ENCODE data around the gene LZTS2. TPM values are rescaled to one million over a fixed set of nuclear protein-coding genes. Genes with fewer than 3 reads are reported as not detected.

The LZTS2 gene
- total RNA-seq, 3 donors from 2014 or later: 9.3 to 10.2 (median 9.8) TPM

DNA sequence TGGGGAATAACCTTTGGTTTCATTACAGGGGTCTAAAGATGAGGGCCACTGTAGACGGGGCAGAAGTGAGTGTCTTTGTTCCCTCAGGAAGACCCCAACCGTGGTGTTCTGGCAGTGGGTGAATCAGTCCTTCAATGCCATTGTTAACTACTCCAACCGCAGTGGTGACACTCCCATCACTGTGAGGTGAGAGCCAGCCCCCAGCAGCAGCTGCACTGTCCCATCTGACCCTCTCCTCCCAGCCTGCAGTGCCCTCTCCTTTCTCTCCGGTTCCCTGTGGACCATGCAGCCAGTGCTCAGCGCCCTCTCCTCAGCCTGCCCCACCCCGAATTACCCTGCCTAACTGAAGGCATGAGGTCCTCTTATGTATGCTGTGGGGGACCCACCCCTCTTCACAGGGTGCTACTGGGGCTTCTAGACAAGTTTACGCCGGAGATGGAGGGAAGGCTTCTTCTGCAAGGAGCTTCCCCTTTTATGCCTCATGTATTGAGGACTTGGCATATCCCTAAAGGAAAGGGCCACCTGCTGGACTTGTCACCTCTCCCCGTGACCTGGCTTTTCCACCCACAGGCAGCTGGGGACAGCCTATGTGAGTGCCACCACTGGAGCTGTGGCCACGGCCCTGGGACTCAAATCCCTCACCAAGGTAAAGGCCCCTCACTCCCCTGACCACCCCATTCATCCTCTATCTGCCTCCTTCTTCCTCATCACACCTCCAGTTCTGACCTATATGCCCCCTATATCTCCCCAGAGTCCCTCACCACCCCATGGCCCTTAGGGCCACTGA lies 36.5 kb downstream of the LZTS2 start:
- Mint-ChIP-seq H3K4me1 (ENCODE audit: low read depth) (peaks cover 19% of the 10 kb centered on the region), H3K27me3 (ENCODE audit: low read depth) (no peaks in the 10 kb centered on the region), H3K4me3 (no peak overlapping the region), H3K36me3 (ENCODE audit: insufficient read depth) (peaks cover 19% of the 10 kb centered on the region), H3K9me3 (no peaks in the 10 kb centered on the region)
- ATAC-seq (no peak), DNase-seq (no peak)

GRCh38 chr10:101036726-101037125 lies 37.1 kb downstream of the LZTS2 start:
- no peak for ATAC-seq
- no peaks in the 10 kb centered on the region for H3K9me3 Mint-ChIP-seq
- no peak for DNase-seq
- H3K27me3 Mint-ChIP-seq (ENCODE audit: low read depth): no peaks in the 10 kb centered on the region
- H3K36me3 Mint-ChIP-seq (ENCODE audit: insufficient read depth): peaks cover 19% of the 10 kb centered on the region
- no peak overlapping the region for H3K4me3 Mint-ChIP-seq
- peaks cover 17% of the 10 kb centered on the region for H3K4me1 Mint-ChIP-seq (ENCODE audit: low read depth)

- Mint-ChIP-seq H3K27me3 (ENCODE audit: low read depth) (no peaks in the 10 kb centered on the region), H3K4me1 (ENCODE audit: low read depth) (peaks cover 21% of the 10 kb centered on the region), H3K4me3 (no peak overlapping the region), H3K9me3 (no peaks in the 10 kb centered on the region), H3K36me3 (ENCODE audit: insufficient read depth) (peaks cover 19% of the 10 kb centered on the region)
- no peak for ATAC-seq
- no peak for DNase-seq
Measured at GRCh38 chr10:101038484-101038883, 38.9 kb downstream of the LZTS2 start.

- ATAC-seq (no peak), DNase-seq (no peak)
- H3K36me3 Mint-ChIP-seq (ENCODE audit: insufficient read depth): peaks cover 19% of the 10 kb centered on the region
- no peak overlapping the region for H3K4me3 Mint-ChIP-seq
- H3K9me3 Mint-ChIP-seq: no peaks in the 10 kb centered on the region
- H3K4me1 Mint-ChIP-seq (ENCODE audit: low read depth): peaks cover 22% of the 10 kb centered on the region
- no peaks in the 10 kb centered on the region for H3K27me3 Mint-ChIP-seq (ENCODE audit: low read depth)
Measured at GRCh38 chr10:101040061-101040460, 40.5 kb downstream of the LZTS2 start.

DNA sequence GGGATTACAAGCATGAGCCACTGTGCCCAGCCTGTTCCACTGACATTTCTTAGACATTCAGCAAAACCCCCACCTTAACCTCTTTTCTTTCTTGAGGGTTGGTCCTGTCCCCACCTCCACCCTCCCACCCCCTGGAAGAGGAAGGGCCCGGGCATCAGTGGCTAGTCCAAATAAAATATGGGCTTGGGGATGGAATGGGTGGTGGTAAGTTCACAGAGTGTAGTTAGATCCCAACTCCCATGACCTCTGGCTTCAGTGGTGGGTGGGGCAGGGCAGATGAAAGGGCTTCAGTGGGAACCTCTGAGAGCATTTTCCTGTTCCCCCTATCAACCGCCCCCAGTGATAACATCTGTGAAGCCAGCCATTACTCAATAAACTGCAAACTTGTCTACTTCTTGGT lies 41.2 kb downstream of the LZTS2 start:
- DNase-seq (no peak), ATAC-seq (no peak)
- H3K36me3 Mint-ChIP-seq (ENCODE audit: insufficient read depth): peaks cover 16% of the 10 kb centered on the region
- no peaks in the 10 kb centered on the region for H3K27me3 Mint-ChIP-seq (ENCODE audit: low read depth)
- H3K4me3 Mint-ChIP-seq: no peak overlapping the region
- no peaks in the 10 kb centered on the region for H3K9me3 Mint-ChIP-seq
- H3K4me1 Mint-ChIP-seq (ENCODE audit: low read depth): peaks cover 22% of the 10 kb centered on the region

DNA sequence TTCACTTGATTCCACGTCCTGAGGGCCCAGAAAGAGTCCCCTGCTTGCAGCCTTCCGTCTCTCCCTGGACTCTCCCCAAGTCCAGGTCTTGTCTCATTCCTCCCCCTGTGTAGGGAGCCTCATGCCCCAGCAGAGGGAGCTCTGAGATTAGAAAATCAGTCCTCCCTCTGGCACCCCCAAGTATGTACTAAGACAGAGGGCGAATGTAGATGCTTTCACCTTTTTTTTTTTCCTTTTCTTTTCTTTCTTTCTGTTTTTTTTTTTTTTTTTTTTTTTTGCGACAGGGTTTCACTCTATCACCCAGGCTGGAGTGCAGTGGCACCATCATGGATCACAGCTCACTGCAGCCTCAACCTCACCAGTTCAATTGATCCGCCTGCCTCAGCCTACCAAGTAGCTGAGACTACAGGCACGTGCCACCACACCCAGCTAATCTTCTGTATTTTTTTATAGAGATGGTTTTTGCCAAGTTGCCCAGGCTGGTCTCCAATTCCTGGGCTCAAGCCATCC lies 41.7 kb downstream of the LZTS2 start:
- Mint-ChIP-seq H3K9me3 (no peaks in the 10 kb centered on the region), H3K4me1 (ENCODE audit: low read depth) (peaks cover 22% of the 10 kb centered on the region), H3K27me3 (ENCODE audit: low read depth) (peaks cover 1% of the 10 kb centered on the region), H3K36me3 (ENCODE audit: insufficient read depth) (peaks cover 13% of the 10 kb centered on the region), H3K4me3 (peak overlapping the region; percentile 21)
- DNase-seq (peak; percentile 70), ATAC-seq (peak; percentile 87)

- no peak for DNase-seq
- peaks cover 9% of the 10 kb centered on the region for H3K27me3 Mint-ChIP-seq (ENCODE audit: low read depth)
- no peaks in the 10 kb centered on the region for H3K9me3 Mint-ChIP-seq
- ATAC-seq: no peak
- peaks cover 22% of the 10 kb centered on the region for H3K4me1 Mint-ChIP-seq (ENCODE audit: low read depth)
- H3K4me3 Mint-ChIP-seq: peak overlapping the region; percentile 91
- peaks cover 13% of the 10 kb centered on the region for H3K36me3 Mint-ChIP-seq (ENCODE audit: insufficient read depth)
Measured at GRCh38 chr10:101042118-101042517, 42.5 kb downstream of the LZTS2 start.

DNA sequence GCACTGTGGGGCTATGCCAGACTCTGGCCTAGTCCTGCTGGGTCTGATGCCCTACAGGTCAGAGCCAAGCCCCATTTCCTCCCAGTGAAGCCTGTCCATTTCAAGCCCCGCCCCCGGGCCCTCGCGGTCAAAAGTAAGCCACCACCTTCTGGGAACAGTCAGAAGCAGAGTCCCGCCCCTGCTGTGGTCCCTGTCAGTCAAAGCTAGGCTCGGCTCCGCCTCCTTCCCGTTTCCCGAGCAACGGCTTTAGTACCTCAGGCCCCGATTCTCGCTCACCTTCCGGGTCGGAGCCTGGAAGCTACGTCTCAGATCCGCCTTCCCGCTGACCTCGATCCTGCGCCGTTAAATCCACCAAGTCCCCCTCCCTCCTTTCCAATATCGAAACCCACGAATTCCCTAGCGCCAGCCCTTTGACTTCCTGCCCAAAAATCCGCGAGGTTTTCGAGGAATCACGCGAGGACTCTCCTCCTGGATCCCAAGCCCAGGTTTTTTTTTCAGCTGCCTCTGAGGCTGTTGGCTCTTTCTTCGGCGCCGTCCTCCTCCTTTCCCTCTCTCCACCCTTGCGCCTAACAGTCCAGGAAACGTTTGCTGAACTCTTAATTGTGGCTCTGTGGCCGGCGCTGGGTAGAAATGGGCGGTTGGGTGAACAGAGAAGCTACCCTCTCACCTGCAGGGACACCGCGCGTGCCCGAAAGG lies 43.2 kb downstream of the LZTS2 start:
- Mint-ChIP-seq H3K9me3 (no peaks in the 10 kb centered on the region), H3K36me3 (ENCODE audit: insufficient read depth) (peaks cover 7% of the 10 kb centered on the region), H3K4me1 (ENCODE audit: low read depth) (peaks cover 22% of the 10 kb centered on the region), H3K27me3 (ENCODE audit: low read depth) (peaks cover 16% of the 10 kb centered on the region), H3K4me3 (peak overlapping the region; percentile 91)
- DNase-seq (peak; percentile 77), ATAC-seq (peak; percentile 95 to 96)

- no peak for ATAC-seq
- peaks cover 24% of the 10 kb centered on the region for H3K4me1 Mint-ChIP-seq (ENCODE audit: low read depth)
- H3K36me3 Mint-ChIP-seq (ENCODE audit: insufficient read depth): peaks cover 2% of the 10 kb centered on the region
- H3K4me3 Mint-ChIP-seq: peak overlapping the region; percentile 91
- no peak for DNase-seq
- no peaks in the 10 kb centered on the region for H3K9me3 Mint-ChIP-seq
- peaks cover 20% of the 10 kb centered on the region for H3K27me3 Mint-ChIP-seq (ENCODE audit: low read depth)
Measured at GRCh38 chr10:101043363-101043707, 43.7 kb downstream of the LZTS2 start.

- H3K4me3 Mint-ChIP-seq: no peak overlapping the region
- ATAC-seq: no peak
- peaks cover 2% of the 10 kb centered on the region for H3K36me3 Mint-ChIP-seq (ENCODE audit: insufficient read depth)
- H3K9me3 Mint-ChIP-seq: no peaks in the 10 kb centered on the region
- no peak for DNase-seq
- H3K27me3 Mint-ChIP-seq (ENCODE audit: low read depth): peaks cover 28% of the 10 kb centered on the region
- peaks cover 30% of the 10 kb centered on the region for H3K4me1 Mint-ChIP-seq (ENCODE audit: low read depth)
Measured at GRCh38 chr10:101044117-101044516, 44.5 kb downstream of the LZTS2 start.

- Mint-ChIP-seq H3K4me1 (ENCODE audit: low read depth) (peaks cover 26% of the 10 kb centered on the region), H3K27me3 (ENCODE audit: low read depth) (peaks cover 47% of the 10 kb centered on the region), H3K4me3 (no peak overlapping the region), H3K9me3 (no peaks in the 10 kb centered on the region), H3K36me3 (ENCODE audit: insufficient read depth) (no peaks in the 10 kb centered on the region)
- DNase-seq: no peak
- no peak for ATAC-seq
Measured at GRCh38 chr10:101046332-101047238, 47.0 kb downstream of the LZTS2 start.

DNA sequence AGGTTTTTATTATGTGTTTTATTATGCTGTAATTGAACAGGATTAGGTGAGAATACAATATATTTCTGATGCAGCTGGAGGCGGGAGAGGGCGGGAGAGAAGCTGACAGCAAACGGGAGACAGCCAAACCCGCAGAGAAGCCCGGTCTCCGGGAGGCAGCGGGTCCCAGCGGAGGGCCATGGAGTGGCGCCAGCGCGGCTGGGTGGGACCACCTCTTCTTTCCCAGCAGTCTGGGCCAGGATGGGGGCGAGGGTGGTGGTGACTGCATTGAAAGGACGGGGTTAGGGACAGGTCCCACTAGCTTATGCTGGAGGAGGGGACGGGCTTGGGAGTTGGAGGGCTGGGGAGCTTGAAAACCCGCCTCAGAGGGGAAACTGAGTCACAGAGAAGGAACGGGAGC lies 47.7 kb downstream of the LZTS2 start:
- Mint-ChIP-seq H3K36me3 (ENCODE audit: insufficient read depth) (no peaks in the 10 kb centered on the region), H3K4me3 (no peak overlapping the region), H3K4me1 (ENCODE audit: low read depth) (peaks cover 21% of the 10 kb centered on the region), H3K9me3 (no peaks in the 10 kb centered on the region), H3K27me3 (ENCODE audit: low read depth) (peaks cover 47% of the 10 kb centered on the region)
- no peak for ATAC-seq
- DNase-seq: no peak

GRCh38 chr10:101047961-101048892 lies 48.6 kb downstream of the LZTS2 start:
- Mint-ChIP-seq H3K9me3 (no peaks in the 10 kb centered on the region), H3K36me3 (ENCODE audit: insufficient read depth) (no peaks in the 10 kb centered on the region), H3K4me1 (ENCODE audit: low read depth) (peaks cover 12% of the 10 kb centered on the region), H3K27me3 (ENCODE audit: low read depth) (peaks cover 47% of the 10 kb centered on the region), H3K4me3 (no peak overlapping the region)
- ATAC-seq (no peak), DNase-seq (no peak)

Measured in activated T-cell treated with anti-CD3 and anti-CD28 coated beads, Interleukin-2, amount 50 U/mL, for 4 hours (primary cell).